IPS DF 4.7 (cell line): ENCODE results near the gene CTPS1.

Experiments used
- DNase-seq: peaks from one replicate; pipeline ENCODE4 v3.0.0-alpha.2; 2013; ENCODE audit warnings: low spot score; ENCODE audit errors: extremely low read depth

Gene CTPS1

DNA sequence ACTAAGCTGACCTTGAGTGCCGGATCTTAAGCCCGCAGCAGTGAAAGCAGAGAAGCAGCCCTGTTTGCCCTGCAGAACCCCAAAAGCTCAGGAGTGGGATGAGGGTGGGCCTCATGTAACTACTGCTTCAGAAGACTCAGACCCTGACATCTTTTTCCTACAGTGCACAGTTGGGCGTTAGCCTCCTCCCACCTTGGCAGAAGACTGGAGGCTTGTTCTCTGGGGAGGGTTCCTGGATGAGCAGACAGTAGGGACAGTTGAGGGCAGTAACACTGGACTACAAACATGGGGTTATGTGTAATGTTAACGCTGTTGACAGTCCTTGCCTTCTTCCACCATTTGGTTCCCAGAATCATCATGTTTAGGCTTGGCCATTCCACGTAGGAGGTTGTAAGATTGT is 9.6 kb downstream of the CTPS1 start:
- DNase-seq, result no peak

DNA sequence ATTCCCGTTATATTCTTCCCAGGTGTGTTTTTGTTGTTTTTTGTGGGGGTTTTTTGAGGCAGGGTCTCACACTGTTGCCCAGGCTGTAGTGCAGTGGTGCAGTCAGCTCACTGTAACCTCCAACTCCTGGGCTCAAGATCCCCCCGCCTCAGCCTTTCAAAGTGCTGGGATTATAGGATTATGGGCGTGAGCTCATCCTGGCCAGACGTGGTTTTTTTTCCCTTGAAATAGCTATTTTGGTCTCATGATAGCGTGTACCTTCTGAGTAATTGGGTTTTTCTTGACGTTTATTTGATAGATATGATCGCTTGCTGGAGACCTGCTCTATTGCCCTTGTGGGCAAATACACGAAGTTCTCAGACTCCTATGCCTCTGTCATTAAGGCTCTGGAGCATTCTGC is 17.6 kb downstream of the CTPS1 start:
- DNase-seq, result no peak

DNA sequence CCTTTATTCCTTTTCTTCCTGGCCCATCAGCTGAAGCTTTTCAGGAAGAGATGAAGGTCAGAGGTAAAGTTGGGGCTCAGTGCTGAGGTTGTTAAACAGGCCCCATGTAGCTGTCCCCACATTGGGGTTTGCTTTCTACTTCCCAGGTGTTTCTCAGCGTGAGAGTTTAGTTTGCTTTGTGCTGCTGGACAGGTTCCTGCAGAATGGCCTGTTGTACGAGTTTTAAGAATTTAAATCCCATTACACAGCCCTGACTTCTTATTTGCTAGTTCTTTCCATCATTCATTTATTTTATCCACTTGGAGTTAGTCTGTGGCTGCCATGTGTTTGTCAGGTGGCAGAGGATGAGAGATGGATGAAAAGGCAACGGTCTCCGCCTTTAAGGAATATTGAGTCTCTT is 19.2 kb downstream of the CTPS1 start:
- DNase-seq, result no peak

DNA sequence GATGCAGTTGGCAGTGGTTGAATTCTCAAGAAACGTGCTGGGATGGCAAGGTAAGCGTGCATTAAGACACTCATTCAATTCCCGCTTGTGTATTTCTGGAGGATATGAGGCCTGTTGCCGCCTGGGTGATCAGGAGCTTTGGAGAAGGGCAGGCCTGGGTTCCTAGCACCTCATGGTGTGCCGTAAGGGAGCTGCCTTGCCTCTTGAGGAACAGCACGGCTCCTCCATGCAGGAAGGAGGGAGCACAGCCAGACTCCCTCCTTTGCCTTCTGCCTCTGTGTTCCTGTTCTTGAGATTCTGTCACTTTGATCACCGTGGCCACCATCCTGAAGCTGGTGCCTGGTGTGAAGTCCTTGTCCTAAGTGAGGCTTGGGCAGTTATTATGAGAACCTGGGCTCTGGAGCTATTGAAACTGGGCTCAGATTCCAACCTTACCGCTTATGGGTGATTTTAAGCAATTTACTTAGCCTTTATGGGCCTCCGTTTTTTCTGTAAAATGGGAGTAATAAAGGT is 23.7 kb downstream of the CTPS1 start:
- no peak for DNase-seq

DNA sequence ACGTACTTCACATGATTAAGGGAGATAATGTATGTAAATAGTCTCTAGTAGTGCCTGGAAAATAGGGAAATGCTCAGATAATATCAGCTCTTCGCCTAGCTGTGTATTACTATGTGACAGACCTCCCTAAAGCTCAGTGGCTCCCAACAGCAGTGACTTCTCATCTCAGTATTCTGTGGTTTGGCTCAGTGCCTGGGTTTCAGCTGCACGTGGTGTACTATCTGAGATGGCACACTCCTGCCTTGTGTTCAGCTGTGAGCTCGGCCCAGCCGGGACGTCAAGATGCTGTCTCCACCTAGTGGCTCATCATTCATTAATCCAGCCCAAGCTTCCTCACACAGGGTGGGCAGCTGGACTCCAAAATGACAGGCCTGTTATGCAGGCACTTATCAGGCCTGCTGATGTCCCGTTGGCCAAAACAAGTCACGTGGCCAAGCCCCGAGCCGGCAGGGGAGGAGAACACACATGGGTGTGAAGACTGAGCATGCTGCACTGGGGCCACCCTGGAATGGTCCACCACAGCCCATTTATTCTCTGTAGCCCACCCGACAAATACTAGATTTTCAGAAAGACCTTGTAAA is 24.2 kb downstream of the CTPS1 start:
- no peak for DNase-seq

DNA sequence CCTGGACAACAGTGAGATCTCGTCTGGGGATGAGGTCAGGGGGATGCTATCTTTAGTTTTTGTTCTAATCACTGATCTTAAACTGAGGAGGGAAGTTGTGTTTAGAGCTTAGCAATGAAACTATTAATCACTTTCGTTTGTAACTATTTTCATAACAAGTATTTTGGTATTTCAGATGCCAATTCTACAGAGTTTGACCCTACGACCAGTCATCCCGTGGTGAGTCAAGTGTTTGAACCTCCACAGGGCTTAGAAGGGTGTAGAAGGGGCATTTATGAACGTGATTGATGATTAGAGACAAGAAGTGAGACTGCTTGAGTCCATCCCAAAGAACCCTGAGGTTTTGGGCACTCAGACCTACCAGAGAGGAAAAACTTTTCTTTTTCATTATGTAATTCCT is 26.4 kb downstream of the CTPS1 start:
- DNase-seq, result no peak

DNA sequence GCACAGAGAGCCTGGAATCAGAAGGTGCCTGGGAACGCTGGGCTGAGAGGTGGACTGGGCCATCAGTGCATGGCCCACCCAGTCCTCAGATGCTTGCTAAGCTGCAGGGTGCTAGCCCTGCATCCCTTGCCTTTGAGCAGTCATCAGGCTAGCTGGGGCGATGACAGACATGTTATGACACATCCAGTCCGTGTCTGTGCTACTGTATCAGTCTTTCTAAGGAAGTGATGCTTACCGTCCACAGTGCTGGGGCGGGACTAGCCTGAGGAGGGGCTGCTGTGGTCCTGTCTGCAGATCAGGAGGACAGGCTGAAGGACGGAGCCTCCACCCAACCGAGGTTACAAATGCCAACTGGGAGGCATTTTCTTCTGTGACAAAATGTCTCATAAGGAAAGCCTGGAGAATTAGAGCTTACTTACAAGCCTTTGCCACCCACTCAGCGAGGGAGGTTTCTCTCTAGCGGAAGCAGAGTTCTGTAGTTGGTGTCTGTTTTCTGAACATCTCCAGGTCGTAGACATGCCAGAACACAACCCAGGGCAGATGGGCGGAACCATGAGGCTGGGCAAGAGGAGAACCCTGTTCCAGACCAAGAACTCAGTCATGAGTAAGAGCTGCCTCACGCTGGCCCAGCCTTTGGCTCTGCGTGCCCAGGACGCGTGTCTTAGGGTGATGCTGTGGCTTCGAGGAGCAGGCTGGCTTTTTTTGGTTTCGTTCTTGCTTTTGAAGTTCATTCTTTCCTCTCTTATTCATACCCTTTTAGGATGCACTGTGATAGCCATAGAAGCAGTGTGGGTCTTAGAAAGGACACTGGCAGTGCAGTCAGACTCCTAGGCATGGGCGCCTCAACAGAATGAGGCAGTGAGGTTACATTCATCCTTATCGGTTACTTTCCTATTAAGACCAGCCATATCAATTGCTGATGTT is 27.7 kb downstream of the CTPS1 start:
- no peak for DNase-seq

DNA sequence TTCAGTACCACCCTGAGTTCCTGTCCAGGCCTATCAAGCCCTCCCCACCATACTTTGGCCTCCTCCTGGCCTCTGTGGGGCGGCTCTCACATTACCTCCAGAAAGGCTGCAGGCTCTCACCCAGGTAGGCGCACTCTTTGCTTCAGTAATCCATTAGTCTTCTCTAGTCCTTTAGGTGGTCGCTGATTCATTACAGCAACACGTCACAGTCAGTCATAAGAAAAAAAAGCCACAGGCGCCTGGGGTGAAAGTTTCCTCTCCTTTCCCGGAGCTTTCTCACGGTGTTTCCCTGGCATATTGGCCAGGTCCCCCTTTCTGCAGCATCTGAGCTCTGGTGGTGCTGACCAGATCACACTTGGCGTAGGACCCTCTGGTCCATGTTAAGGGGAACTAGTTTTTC is 30.0 kb downstream of the CTPS1 start:
- no peak for DNase-seq

DNA sequence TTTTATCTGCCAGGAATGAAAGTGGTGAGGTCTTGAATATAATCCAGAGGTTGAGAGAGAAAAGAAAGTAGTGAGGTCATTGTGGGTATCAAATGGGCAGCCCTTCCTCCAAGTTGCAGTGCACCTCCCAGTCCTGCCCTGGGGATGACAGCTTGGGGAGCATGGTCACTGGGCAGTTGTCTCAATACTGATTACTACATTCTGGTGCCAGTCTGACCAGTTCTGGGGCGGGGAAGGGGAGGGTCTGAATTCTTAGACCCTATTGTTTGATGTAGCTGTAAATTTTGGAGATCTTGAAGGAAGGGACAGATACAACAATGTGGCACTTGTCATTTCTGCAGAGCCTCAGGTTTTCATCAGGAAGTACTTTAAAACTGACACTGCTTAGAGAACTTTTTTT is 30.8 kb downstream of the CTPS1 start:
- no peak for DNase-seq

DNA sequence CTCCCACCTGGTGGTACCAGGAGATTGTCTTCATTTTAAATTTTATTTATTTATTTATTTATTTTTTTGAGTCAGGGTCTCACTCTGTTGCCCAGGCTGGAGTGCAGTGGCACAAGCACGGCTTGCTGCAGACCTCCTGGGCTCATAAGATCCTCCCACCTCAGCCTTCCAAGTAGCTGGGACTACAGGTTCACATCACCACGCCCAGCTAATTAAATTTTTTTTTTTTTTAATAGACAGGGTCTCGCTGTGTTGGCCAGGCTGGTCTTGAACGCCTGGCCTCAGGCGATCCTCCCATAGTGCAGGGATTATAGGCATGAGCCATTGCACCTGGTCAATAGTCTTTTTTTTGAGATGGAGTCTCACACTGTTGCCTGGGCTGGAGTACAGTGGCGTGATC is 33.5 kb downstream of the CTPS1 start:
- no peak for DNase-seq

DNA sequence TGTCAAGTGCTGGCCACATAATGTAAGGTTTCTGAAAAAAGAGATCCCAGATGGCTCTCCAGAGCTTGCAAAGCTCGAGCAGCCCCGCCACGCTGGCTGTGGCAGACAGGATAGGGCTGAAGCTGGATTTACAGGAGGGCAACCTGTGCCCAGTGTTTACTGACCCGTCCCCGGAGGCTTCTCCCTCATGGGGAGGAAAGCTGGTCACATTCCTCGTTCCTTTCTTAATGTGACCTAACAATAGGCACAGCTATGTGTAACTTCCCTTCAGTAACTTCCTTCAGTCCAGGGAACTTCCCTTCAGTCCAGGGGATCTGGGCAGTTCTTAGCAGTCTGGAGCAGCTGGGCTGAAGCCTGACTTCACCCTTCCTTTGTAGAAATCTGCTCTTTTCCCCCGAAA is 34.3 kb downstream of the CTPS1 start:
- no peak for DNase-seq

DNA sequence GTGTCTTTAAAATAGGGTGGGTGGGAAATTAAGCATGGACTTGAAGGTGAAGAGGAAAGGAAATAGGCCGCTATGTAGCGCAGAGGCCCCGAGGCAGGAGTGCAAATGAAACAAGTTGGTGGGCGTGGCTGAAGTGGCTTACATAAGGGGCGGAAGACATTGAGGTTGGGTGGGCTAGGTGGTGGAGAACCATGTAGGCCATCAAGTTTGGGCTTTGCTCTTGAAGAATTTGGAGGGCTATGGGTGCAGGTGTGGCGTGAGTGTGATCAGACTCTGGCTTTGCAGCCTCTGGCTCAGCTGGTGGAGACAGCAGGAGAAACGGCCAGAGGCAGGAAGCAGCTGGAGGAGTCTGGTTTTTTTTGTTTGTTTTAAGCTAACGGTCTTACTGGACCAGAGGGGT is 35.4 kb downstream of the CTPS1 start:
- DNase-seq, result no peak

DNA sequence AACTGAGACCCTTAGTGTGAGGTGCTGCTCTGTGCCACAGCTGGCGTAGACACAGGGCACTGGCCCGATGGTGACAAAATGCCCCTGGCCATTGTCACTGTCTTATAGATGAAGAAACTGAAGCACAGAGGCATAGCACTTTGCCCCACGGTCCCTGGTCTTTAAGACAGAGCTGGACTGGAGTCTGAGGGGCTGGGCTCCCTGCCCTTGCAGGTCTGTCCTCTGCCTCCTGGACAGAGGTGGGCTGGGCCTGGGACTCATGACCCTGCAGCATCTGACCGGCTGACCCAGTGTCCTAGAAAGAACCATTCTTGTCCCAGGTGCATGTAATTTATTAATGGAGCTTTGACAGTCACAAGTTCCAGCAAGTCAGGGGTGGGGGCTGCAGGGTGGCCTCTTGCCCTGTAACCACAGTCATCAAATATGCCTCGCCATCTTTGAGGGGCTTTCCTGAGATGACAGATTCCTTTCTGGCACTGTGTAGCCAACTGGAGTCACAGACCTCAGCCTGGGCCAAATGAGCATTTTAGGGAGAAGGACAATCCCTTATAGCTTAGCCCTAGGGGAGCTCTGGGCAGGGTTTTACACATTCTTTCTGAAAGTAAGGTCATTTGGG is 35.9 kb downstream of the CTPS1 start:
- no peak for DNase-seq

DNA sequence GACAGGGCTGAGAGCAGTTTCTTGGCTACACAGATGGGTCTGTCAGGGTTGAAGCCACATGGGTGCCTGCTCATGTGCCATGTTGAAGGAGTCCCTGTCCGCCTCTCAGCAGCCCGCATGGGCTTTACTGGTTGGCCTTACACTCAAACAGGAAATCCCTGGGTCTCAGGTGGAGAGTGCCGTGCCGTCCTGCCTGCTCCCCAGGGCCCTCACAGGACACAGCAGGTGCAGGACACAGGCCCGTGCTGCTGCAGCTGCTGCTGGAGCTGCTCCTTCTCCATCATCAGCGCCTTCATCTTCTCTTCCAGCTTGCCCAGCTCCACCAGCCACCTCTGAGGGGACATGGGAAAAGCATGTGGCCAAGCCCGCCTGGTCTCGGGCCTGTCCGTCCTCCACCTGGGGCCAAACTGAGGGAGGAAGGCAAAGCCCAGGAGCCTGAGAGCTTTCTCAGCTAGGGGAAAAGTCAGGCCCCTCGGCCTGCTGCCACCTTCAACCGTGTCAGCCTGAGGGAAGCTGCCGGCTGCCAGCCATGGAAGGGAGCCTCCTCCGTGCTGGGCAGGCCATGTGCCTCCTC is 36.5 kb downstream of the CTPS1 start:
- no peak for DNase-seq

DNA sequence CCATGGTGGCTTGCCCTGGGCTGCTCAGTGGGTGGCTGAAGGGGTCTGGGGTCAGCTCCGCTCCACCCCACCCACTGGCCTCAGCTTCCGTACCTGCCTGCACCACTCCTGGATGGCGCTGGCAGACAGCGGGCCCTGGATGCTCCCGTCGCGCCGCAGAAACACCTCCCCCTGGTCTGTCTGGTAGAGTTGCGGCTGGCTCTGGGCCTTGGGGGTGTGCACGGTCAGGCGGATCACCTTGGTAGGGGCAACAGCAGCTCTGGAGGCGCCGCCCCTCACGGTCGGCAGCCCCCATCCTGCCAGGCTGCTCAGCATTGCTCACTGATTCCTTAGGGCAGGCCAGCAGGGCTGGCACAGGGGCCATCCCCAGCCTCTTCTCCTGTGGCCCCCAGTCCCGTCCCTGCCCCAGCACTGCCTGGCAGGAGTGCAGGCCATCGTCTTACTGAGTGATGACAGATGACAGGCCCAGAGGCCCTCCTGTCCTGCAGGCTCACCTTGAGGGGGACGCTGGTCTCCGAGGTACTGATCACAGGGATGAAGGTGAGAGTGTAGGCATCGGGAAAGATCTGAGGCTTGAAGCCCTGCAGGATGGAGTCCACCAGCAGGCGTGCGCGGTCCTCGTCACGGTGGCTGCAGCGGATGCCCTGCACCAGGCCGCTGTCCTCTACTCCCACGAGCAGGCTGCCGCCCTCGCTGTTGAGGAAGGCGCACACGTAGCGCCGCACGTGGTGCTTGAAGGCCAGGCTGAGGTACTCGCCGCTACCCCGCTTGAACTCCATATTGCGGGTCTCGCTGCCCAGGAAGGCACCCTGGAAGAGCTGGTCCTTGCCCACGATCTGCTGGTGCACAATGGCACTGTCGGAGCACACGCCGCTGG is 37.9 kb downstream of the CTPS1 start:
- DNase-seq, result no peak

DNA sequence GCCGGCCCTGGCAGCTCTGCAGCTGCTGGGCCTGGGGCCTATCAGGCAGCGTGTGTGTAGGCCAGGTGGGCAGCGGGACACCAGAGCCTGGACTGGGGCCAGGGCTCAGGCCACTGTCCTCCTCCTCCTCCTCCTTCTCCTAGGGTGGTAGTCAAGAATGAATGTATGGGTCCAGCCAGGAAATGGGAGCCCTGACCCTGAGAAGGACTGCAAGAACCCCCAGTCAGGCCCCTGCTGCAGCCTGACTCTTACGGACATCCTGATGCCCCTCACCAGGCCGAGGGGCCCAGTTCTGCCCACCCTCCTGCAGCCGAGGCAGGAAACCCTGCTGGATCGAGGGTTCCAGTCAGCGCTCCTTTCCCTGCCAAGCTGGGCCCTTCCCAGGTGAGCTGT is 38.5 kb downstream of the CTPS1 start:
- no peak for DNase-seq

DNA sequence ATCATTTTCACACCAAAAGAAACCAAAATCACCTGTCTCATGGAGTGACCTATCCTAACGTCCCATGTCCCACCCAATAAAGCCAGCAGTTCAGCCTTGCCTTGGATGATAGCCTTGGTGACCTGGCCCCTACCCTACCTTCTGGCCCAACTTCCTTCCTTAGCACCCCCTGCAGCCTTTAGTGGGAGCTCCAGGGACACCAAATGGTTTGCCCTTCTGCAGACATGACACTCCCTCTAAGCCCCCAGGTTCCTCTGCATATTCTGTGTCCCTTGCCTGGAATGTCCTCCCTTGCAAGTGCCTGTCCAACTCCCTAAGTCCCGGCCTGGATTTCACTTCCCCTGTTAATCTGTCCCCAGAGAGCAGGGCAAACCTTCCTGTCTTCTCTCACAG is 39.9 kb downstream of the CTPS1 start:
- DNase-seq, result no peak

DNA sequence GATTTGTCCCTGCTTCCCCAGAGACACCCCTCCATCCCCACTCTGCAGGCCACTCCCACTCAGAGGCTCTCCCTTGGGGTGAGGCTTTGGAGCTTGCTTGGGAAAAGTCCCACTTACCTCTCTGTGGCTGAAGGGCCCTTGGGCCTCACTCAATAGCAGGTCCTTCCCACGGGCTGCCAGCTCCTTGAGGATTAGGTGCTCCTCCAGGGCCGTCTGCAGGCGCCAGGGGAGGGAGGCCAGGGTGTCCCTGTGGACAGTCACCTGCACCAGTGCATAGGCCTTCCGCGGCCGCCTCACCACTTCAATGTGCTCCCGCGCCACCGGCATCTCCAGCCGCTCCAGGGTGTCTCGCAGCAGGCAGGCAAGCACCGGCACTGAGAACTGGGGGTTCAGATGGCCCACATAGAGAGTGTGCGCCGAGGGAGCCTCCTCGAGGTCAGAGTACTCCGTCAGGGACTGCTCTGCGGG is 40.6 kb downstream of the CTPS1 start:
- DNase-seq, result no peak

DNA sequence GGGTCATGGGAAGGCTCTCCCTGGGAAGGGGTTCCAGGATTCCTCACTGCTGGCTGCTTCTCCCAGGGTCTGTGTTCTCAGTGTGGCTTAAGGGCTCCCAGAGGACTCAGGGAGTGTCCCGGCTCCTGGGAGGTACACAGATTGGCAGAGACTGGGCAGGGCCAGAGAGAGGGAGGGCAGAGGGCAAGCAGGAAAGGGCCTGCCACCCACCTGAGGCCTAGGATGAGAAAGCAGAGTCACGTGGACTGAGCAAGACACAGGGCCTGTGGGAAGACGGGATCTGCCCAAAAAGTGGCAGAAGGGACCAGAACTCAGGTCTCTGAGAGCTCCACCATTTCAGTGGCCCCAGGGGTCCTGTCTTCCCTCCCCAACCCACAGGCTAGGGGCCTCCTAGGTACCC is 41.2 kb downstream of the CTPS1 start:
- DNase-seq, result no peak

DNA sequence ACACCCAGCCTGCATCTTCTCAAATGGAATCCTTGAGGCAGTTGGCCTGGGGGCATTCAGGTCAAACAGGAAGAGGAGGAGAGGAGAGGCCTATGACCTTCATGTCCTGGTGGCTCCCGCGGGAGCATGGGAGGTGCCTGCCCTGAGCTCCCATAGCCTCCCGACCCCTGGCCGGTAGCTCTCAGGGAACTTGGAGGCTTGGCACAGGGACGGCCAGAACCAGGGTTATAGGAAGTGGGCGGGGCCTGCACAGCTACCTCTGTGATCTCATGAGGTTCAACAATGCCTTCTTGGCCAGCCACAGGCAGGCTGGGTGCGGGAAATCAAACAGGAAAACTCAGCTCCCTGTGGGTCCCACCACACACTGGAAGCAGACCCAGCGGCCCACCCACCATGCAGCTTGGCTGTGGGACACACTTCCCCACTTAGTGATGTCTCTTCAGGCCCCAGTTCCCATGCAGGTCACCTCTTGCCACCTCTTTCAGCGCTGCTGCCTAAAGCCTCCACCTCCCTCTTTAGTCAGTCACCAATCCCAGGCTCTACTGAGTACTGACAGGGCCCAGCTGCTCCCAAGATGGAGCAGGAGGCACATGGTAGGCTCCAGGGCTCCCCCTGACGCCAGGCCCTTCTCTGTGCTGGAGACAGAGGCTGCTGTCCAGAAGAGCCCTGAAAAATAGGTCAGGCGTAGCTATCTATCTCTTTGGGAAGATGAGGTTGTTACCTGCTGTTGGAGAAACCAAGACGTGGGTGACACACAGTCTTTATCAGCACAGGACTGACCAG is 42.2 kb downstream of the CTPS1 start, which contains the start of gene SLFNL1:
SLFNL1 (minus strand) TSS at position 200 of the 783 bp plus-strand sequence. CDS start 1,065 bp downstream, outside the sequence.
- DNase-seq, result no peak
